GM12865 (cell line): Measurements from ENCODE around the gene PTPRE.

Source experiments
- DNase-seq: peaks from one replicate; pipeline ENCODE4 v3.0.0; 2010; ENCODE audit warnings: low read depth
- H3K4me3 ChIP-seq: 2 replicates; pipeline ENCODE4 v1.5.1; 2011; ENCODE audit warnings: mild to moderate bottlenecking, low read depth, low read length, control low read depth
- TF ChIP-seq, protein P1 (sequence below): IDR thresholded peaks from 2 replicates; pipeline ENCODE4 v1.5.1; 2011; ENCODE audit warnings: low read length, control low read depth, low read depth, inconsistent platforms; ENCODE audit not compliant: insufficient read depth; ENCODE audit errors: missing control alignments

PTPRE gene

DNA sequence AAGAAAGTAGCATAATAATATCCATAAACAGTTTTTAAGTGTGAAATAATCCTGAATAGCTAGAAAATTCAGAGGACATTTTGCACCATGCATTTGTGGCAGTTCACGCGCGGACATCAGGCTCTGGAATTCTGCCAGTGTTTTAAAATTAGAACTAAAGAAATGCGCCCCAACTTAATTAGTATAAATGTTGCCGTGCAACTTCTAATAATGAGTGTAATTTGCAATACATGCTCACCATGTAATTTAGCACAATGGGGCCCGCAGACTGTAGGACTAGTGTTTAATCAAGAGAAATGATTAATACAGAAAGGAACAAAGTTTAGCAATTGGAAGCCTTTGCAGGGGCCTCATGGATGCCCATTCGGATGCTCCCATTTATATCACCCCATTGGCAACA is 96.6 kb downstream of the PTPRE start:
- TF ChIP-seq, protein P1, sequence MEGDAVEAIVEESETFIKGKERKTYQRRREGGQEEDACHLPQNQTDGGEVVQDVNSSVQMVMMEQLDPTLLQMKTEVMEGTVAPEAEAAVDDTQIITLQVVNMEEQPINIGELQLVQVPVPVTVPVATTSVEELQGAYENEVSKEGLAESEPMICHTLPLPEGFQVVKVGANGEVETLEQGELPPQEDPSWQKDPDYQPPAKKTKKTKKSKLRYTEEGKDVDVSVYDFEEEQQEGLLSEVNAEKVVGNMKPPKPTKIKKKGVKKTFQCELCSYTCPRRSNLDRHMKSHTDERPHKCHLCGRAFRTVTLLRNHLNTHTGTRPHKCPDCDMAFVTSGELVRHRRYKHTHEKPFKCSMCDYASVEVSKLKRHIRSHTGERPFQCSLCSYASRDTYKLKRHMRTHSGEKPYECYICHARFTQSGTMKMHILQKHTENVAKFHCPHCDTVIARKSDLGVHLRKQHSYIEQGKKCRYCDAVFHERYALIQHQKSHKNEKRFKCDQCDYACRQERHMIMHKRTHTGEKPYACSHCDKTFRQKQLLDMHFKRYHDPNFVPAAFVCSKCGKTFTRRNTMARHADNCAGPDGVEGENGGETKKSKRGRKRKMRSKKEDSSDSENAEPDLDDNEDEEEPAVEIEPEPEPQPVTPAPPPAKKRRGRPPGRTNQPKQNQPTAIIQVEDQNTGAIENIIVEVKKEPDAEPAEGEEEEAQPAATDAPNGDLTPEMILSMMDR: no peak
- H3K4me3 ChIP-seq: no peak overlapping the region
- no peak for DNase-seq

DNA sequence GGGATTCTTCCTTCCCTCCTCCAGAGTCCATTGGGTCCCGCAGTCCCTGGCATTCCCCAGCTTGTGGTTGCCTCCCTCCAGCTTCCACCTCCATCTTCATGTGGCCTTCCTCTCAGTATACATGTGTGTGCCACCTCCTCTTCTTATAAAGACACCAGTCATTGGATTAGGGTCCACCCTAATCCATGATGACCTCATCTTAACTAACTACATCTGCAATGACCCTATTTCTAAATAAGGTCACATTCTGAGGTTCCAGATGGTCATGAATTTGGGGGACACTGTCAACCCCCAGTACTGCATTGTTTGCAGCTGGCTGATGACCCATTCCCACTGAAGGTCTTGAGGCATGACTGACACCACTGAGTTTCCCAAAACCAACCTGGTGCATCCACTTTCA is 99.0 kb downstream of the PTPRE start:
- DNase-seq: no peak
- TF ChIP-seq, protein P1: no peak
- no peak overlapping the region for H3K4me3 ChIP-seq

DNA sequence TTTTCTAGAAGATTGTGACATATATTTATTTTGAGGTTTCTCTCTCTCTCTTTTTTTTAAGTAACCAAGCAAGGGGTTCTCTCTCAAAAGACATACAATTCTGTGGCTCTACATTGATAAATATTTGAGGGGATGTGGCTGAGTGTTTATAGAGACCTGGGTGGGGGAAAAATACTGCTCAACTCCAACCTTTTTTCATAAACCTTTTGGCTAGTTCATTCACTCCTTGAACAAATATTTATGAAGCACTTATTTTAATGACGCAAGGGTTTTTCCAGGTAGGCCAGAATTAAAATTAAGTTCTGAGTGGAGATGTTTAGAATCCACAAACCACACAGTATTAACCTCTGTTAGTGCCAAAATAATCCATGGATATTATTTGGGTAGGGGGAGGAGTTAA is 100.2 kb downstream of the PTPRE start:
- no peak for DNase-seq
- no peak overlapping the region for H3K4me3 ChIP-seq
- TF ChIP-seq, protein P1: no peak

DNA sequence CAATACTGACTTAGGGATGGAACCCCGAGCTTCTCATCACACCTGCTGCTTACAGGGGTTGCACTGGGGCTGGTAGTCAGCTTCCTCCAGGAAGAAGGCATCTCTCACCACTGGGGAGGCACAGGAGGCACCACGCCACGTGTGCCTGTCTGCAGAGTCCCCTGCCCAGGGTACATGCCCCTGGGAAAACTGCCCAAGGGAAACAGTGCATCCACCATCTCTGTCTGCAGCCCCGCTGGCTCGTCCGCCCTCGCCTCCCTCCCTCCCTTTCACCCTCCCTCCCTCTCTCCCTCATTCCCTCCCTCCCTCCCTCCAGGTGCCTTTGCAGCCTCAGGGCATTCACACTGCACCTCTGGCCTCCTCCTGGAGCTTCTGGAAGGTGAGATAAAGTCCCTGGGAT is 101.1 kb downstream of the PTPRE start:
- H3K4me3 ChIP-seq: no peak overlapping the region
- TF ChIP-seq, protein P1: no peak
- no peak for DNase-seq

DNA sequence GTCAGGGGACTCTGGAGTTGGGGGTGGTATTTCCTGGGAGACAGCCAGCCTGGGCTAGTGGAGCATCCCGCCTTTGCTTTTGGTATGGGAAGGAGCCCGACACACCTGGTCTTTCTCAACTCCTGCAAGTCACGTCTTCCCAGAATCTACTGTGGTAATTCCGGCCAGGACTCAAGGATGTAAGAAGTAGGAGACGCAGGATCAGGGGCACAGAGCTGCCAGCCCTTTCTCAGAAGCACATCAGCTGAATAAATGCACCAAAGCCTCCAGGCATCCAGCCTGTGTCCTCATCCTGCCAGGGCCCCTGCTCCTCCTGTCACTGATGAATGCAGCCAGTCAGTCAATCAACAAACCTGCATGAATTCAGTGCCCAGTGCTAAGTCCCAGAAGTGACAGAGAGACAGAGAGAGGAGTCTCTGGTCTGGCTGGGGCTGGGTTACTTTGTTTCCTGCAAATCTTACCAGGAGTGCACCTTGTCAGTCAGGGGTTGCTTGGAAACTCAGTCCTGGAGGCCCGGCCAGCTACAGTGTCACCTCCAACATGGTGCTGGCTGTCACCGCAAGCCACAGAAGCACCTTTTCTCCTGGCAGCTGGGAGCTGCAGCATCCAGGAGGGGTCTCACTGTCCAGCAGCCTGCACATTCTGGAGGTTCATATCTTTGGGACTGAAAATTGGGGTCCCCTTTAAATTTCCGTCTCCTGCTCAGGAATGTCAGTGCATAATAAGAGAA is 101.8 kb downstream of the PTPRE start:
- TF ChIP-seq, protein P1: no peak

DNA sequence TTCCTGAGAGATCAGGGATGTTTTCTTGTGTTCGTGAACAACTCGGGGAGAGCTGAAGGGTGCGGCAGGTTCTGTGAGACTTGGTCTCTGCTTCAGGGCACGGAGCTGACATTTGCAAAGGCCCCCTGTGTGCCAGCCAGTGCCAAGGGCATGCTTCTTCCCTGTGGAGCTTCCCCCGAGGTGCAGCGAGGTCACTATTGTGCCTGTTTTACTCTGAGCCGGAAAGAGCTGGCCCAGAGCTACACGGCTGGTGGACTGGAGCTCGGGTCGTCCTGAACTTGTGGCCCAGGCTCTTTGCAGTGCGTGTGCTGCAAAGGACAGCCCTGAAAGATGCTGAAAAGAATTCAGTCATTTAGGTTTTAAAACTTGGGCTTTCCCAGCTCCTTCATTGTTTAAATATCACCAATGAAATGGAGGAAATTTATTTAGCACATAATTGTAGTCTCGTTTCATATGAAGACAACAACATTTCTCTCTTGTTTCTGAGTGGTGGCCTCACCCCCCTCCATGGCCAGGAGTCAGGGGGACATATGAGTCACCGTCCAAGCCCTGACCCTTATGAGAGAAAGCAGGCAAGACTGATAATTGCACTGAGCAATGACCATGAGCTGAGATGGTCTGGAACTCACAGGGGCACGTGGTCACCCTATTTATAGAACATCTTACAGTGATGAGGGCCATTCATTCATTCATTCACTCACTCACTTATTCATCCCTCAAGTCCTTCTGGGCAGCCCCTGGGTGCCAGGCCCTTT is 102.6 kb downstream of the PTPRE start:
- TF ChIP-seq, protein P1: no peak
- no peak overlapping the region for H3K4me3 ChIP-seq
- no peak for DNase-seq

More for the DNA sequence above, 101.8 kb downstream of the PTPRE start:
- no peak for DNase-seq
- no peak overlapping the region for H3K4me3 ChIP-seq
